ENCODE measurements around the gene TMEM203. TPM values are rescaled to one million over a fixed set of nuclear protein-coding genes. Genes with fewer than 3 reads are reported as not detected.

The TMEM203 gene
- total RNA-seq, 2 donors from 2014 or later: 34.0 to 39.5 TPM

- Mint-ChIP-seq H3K27ac (no peak overlapping the region), H3K4me1 (peaks cover 12% of the 10 kb centered on the region), H3K4me3 (no peak overlapping the region), H3K9me3 (no peaks in the 10 kb centered on the region), H3K36me3 (ENCODE audit: low read depth) (peaks cover 22% of the 10 kb centered on the region), H3K27me3 (ENCODE audit: insufficient read depth) (no peaks in the 10 kb centered on the region)
- Histone ChIP-seq H3K4me3 (ENCODE audit: low read length) (no peak overlapping the region), H3K27ac (ENCODE audit: low read depth, low read length) (no peak overlapping the region), H3K36me3 (ENCODE audit: control insufficient read depth, insufficient read depth, low read length) (peaks cover 19% of the 10 kb centered on the region), H3K27me3 (ENCODE audit: control insufficient read depth, insufficient read depth, low read length, poor library complexity, severe bottlenecking) (no peaks in the 10 kb centered on the region), H3K9me3 (ENCODE audit: control insufficient read depth, low read length) (no peaks in the 10 kb centered on the region), H3K4me1 (ENCODE audit: control insufficient read depth, insufficient read depth, low read length) (peaks cover 12% of the 10 kb centered on the region), H3K9ac (ENCODE audit: extremely low read depth, low read length, poor library complexity, severe bottlenecking) (no peak overlapping the region)
- TF ChIP-seq CTCF (conservative IDR thresholded peaks at IDR 0.05): no peak
- no peak for DNase-seq
- whole genome bisulfite sequencing, 2 experiments (ENCODE audit: insufficient coverage in 1 of 2, insufficient read length in 1 of 2): 90 to 95% methylated on average over 11 to 17 of the region's 17 CpGs
Measured at GRCh38 chr9:137182836-137183235, 22.6 kb downstream of the TMEM203 start.

GRCh38 chr9:137181680-137182079, 23.8 kb downstream of the TMEM203 start:
- Histone ChIP-seq H3K36me3 (ENCODE audit: control insufficient read depth, insufficient read depth, low read length) (peaks cover 12% of the 10 kb centered on the region), H3K4me1 (ENCODE audit: control insufficient read depth, insufficient read depth, low read length) (peaks cover 1% of the 10 kb centered on the region), H3K4me3 (ENCODE audit: low read length) (no peak overlapping the region), H3K9ac (ENCODE audit: extremely low read depth, low read length, poor library complexity, severe bottlenecking) (no peak overlapping the region), H3K27me3 (ENCODE audit: control insufficient read depth, insufficient read depth, low read length, poor library complexity, severe bottlenecking) (no peaks in the 10 kb centered on the region), H3K27ac (ENCODE audit: low read depth, low read length) (no peak overlapping the region), H3K9me3 (ENCODE audit: control insufficient read depth, low read length) (no peaks in the 10 kb centered on the region)
- no peak for TF ChIP-seq CTCF (conservative IDR thresholded peaks at IDR 0.05)
- Mint-ChIP-seq H3K27ac (no peak overlapping the region), H3K4me1 (peaks cover 2% of the 10 kb centered on the region), H3K27me3 (ENCODE audit: insufficient read depth) (no peaks in the 10 kb centered on the region), H3K9me3 (no peaks in the 10 kb centered on the region), H3K4me3 (no peak overlapping the region), H3K36me3 (ENCODE audit: low read depth) (peaks cover 22% of the 10 kb centered on the region)
- DNase-seq: no peak
- 94 to 96% methylated on average over 13 to 22 of the region's 22 CpGs for WGBS, 2 experiments (ENCODE audit: insufficient coverage in 1 of 2, insufficient read length in 1 of 2)

GRCh38 chr9:137180491-137180890, 25.0 kb downstream of the TMEM203 start:
- Histone ChIP-seq H3K27me3 (ENCODE audit: control insufficient read depth, insufficient read depth, low read length, poor library complexity, severe bottlenecking) (peaks cover 8% of the 10 kb centered on the region), H3K4me3 (ENCODE audit: low read length) (no peak overlapping the region), H3K36me3 (ENCODE audit: control insufficient read depth, insufficient read depth, low read length) (peaks cover 7% of the 10 kb centered on the region), H3K9ac (ENCODE audit: extremely low read depth, low read length, poor library complexity, severe bottlenecking) (no peak overlapping the region), H3K27ac (ENCODE audit: low read depth, low read length) (no peak overlapping the region), H3K4me1 (ENCODE audit: control insufficient read depth, insufficient read depth, low read length) (no peaks in the 10 kb centered on the region), H3K9me3 (ENCODE audit: control insufficient read depth, low read length) (no peaks in the 10 kb centered on the region)
- H3K4me1 Mint-ChIP-seq: no peaks in the 10 kb centered on the region
- no peak for DNase-seq
- 94 to 98% methylated on average over 17 to 20 of the region's 20 CpGs for WGBS, 2 experiments (ENCODE audit: insufficient coverage in 1 of 2, insufficient read length in 1 of 2)
- H3K27me3 Mint-ChIP-seq (ENCODE audit: insufficient read depth): no peaks in the 10 kb centered on the region
- peaks cover 22% of the 10 kb centered on the region for H3K36me3 Mint-ChIP-seq (ENCODE audit: low read depth)
- no peaks in the 10 kb centered on the region for H3K9me3 Mint-ChIP-seq
- H3K4me3 Mint-ChIP-seq: no peak overlapping the region
- TF ChIP-seq CTCF (conservative IDR thresholded peaks at IDR 0.05): no peak
- no peak overlapping the region for H3K27ac Mint-ChIP-seq
